Fibroblast of gingiva (primary cell): ENCODE results near the gene DSTYK.
"Not testable (repeated sequence)": the region's sequence is repeated elsewhere in the genome, so short reads cannot be mapped to it uniquely, and the experiment has no call there.

ENCODE experiments used
- DNase-seq: peaks from one replicate; pipeline ENCODE4 v3.0.0-alpha.2; 2011; ENCODE audit warnings: low read depth

DSTYK gene

DNA sequence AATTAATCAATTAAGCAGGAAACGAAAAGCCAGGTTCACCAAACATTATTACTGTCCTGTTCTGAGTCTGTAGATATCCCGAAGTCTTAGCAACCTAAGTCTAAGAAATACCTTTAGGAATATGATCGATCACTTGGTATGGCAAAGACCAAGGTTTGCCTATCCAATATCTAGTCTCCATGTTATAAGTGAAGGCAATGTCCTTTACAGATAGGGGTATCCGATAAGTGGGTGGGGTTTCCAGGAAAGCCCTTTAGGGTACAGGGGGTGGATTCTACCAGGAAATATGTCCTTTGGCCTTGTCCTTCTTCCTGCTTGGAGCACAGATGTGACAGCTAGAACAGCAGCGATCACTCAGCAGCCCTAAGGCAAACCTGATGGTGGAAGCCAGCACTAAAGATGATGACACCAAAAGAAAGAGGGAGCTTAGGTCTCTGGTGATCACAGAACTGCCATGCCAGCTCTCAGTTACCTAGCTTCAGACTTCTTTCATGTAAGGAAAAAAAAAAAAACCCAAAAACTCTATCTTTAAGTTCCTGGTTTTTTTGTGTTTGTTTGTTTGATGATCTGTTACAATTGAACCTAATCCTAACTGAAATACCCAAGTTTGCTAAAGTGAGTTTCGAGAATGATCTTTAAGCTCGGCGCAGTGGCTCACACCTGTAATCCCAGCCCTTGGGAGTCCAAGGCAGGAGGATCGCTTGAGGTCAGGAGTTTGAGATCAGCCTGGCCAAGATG lies 40.8 kb downstream of the DSTYK start:
- DNase-seq = no peak

DNA sequence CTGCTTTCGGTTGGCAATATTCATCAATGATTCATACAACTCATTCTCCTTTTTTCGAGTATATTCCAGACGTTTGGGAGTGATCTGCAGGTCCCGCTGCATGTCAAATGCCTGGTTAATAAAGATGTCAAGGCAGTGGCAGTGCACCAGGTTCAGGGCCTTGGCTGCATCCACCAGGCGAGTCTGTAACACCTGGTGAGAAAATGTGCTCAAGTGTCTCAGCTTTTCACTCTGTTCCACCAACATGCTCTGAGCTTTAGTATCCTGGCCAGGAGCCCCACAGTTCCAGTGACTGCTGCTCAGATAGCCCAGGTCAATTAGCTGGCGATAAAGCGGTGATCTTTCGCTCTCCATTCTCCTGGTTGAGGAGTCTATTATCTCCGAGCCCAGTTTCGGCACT lies 42.3 kb downstream of the DSTYK start:
- DNase-seq = no peak

DNA sequence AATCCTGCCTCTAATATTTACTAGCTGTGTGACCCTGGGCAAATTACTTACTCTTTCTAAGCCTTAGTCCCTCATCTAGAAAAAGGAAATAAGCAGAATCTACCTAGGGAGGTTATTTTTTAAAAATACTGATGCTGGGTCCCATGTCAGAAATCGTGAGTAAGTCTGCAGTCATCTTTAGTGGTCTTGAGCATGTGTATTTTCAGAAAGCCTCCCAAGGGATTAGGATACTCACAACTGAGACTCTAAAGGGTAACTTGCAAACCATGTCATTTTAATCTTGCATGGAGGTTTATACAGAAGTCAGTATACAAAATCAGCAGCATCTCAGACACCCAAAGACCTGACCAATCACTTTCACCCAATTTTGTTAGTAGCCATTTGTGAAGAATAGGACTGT lies 43.2 kb downstream of the DSTYK start:
- no peak for DNase-seq

DNA sequence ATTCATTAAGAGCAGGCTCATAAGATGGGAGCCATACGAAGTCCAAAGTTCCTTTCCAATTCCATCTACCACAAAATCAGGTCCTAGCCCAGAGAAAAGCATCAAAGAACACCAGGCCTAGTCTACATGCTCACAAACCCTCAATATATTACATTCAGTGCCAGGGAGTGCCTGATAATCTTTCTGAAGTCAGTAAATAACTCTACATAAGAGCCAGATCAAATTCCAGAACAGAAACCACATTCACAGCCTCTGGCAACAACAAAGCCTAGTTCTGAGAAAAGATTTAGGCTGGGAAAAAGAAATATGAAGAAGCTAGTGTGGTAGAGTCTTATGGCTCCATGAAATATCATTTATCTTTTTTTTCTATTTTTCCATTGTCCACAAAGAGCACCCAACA lies 49.2 kb downstream of the DSTYK start:
- no peak for DNase-seq

DNA sequence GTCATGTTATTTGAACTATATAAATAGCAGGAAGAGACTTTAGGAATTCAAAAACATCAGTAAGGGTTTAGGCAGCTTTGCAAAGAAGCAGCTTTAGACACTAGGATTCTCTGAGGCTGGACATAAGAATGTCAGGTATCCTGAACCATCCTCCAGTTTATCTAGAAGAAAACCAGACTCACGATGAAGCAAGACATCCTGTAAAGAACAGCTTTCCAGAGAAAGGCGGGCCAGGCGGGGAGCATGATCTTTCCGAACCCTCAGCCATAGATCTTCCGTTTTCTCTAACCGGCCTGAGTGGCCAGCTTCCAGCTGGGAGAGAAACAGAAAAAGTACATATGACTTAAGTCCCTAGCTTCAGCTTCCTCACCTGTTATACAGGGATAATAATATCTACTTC lies 50.4 kb downstream of the DSTYK start:
- DNase-seq = no peak

DNA sequence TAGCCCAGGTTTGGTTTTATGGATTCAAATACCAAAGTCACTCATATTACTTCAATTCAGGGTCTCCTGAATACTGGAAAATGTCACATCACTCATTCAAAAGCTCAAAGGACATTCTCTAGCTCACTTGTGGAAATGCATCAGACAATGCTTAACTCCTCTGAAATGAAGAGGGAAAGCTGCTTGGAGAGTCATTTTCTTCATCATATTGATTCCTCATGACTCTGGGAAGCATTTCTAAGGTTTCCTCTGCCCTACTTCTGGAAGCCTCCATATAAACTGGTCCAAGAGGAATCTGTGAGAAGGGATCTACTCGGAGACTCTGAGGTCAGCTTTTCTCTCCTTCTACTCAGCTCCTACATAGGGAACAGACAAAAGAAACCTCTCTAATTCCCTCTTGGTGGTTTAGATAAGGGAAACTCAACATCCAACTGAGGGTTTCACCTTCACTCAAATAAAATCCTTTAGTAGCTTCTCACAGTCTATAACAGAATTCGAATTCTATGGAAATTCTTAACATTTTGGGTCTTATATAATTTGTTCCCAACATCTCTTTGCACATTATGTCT lies 53.4 kb downstream of the DSTYK start:
- DNase-seq = no peak

DNA sequence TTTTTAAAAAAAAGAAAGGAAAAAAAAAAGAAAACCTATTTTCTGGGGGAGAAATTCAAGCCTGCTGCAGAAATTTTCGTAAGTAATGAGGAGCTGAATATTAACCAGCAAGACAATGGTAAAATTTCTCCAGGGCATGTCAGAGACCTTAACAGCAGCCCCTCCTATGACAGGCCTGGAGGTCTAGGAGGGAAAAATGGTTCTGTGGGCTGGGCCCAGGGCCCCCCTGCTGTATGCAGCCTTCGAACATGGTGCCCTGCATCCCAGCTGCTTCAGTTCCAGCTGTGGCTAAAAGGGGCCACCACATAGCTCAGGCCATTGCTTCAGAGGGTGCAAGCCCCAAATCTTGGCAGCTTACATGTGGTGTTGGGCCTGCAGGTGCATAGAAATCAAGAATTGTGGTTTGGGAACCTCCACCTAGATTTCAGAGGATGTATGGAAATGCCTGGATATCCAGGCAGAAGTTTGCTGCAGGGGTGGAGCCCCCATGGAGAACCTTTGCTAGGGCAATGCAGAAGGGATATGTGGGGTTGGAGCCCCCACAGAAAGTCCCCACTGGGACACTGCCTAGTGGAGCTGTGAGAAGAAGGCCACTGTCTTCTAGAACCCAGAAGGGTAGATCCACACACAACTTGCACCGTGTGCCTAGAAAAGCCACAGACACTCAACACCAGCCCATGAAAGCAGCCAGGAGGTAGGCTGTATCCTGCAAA lies 55.7 kb downstream of the DSTYK start:
- DNase-seq = not testable (repeated sequence)

DNA sequence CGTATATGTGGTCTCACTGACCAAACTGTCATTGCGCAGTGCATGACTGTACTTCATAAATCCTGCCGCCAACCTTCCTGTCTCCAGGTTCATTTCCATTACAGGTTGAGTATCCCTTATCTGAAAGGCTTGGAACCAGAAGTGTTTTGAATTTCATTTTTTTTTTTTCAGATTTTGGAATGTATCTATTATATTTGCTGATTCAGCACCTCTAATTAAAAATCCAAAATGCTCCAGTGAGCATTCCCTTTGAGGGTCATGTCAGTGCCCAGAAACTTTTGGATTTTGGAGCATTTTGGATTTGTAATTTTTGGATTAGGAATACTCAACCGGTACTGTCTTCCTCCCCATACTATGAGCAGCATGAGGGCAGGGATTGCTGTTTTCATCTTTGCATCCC lies 59.0 kb downstream of the DSTYK start:
- DNase-seq = no peak

DNA sequence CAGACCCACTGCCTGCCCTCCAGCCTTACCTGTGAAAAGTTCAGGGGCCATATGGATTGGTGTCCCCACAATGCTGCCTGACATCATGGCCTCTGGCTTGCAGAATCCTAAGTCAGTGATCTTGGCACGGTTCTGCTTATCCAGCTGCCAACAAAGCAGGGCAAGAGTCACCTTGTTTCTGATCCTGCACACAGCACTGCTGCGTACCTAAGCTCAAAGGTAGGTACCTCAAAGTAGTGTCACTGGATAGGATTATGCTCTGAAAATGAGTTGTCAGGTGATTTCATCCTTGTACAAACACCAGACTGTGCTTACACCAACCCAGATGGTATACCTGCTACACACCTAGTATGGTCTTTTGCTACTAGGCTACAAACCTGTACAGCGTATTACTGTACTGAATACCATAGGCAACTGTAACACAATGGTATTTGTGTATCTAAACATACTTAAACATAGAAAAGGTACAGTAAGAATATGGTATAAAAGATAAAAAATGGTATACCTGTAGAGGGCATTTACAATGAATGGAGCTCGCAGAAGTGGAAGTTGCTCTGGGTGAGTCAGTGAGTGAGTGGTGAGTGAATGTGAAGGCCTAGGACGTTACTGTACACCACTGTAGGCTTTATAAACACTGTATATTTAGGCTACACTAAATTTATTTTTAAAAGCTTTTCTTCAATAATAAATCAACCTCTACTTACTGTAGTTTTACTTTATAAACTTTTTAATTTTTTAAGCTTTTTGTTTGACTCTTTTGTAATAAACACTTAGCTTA lies 60.7 kb downstream of the DSTYK start:
- no peak for DNase-seq

DNA sequence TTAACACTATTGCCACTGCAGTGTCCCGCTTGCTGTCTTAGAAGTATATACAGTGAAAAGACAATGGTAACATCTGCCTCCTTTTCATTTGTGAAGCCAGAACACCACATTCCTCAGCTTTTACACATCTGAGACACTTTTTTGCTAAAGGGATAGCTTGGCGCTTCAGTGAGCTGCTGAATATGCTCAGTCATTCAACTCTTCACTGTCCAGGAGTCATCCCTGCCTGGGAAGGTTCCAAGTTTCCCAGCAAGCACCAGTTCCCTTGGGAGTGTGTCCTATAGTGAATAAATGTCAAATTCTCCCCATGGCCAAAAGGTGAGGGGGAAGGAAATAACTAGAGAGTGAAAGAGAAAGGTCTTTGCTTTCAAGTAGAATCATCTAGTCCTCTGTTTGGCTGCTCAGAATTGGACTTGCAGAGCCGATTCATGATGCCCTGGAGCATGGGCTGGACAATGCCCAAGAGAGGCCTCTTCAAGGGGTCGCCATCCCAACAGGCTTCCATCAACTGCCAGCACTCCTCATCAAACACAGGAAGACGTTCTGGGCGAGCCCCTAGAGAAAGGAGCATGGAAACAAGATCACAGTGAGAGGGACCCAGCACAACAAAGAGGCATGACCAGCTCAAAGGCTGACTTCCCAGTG lies 64.2 kb downstream of the DSTYK start:
- peak; percentile 66 for DNase-seq

DNA sequence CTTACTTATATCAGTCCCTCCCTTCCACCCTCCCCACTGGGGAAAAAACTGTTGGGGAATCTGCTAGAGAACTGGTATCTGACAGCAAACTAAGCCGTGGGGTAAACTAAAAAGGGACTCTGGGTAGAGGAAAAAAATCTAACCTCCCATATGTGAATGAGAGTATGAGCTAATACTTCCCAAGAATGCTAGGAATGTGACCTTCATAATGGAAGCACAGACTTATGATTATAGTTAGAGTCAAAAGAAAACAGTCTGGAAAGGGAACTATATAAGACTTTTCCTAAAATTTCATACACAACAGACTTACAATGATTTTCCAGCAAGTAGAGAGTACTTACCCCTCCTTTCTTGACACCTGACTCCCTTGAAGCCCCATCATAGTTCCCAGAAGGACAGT lies 66.8 kb downstream of the DSTYK start:
- peak; percentile 62 for DNase-seq

DNA sequence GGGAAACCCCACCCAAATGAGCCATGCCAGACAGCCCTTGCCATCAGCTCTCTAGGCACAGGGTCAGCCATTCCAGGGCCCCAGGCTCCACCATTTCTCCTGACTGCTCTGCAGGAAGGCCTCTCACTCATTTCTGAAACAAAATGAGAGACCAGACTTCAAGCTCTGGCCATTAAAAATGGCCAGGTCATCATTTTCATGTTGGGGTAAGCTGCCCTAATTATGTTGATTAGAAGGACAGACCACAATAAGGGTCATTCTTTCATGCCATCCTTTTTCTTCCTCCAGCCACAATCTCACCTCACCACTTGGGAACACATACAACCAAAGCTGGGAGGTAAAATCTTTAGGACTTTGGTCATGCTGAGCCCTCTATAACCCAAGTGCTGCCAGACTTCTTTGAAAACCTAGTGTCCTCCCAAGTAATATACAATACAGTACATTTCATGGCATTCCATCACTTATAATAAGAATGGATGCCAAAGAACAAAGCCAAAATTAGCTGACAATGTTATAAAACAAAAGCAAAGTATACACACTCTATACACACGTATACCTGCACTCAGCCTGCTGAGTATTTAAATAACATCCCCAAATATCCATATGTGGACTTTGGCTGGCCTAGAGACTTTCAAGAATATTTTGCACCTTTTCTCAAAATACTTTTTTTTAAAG lies 67.3 kb downstream of the DSTYK start:
- DNase-seq = no peak

DNA sequence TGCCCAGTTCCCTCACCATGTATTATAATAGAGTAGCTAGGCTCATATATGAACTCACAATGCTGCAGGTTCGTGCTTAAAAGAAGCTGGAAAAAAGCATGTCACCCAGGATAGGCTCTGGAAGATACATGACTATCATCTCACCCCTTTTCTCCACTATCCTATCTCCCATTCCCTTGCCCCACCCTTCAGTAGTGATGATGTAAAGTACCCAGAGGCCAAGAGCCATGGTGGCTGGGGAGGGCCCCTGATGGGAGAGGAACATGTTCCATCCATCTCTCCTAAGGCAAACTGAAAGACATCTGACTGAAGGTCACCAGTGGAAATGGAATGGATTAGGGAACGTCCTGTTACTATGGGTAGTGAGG lies 69.4 kb downstream of the DSTYK start:
- DNase-seq = peak; percentile 9

DNA sequence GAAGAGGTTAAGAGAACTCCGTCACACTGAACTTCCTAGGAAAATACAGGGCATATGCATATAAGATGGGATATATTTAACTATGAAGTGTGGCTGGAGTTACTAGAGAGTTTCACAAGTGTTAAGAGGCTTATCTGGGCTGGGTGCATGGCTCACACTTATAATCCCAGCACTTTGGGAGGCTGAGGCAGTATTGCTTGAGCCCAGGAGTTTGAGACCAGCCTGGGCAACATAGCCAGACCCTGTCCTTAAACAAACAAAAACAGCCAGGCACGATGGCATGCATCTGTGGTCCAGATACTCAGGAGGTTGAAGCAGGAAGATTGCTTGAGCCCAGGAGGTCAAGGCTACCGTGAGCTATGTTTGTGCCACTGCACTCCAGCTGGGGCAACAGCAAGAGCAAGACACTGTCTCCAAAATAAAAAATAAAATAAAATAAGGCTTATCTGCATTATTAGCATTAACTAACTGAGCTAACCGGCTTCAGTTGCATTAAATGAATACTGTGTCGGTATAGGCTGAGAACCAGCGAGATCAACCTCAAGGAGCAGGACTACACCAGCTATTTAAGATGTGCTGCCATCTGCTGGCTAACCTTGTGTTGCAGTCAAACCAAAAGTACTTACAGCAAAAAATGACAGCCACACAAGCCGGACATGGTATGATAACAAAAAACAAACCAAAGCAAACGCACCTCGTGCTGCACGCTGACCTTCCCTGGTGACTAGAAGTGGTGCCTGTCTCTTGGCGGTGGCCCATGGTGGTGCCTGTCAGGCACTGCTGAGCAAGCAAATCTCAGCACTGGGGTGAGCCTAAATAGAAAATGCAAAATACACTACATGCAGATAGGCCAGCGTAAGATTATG lies 70.0 kb downstream of the DSTYK start:
- peak; percentile 78 for DNase-seq

DNA sequence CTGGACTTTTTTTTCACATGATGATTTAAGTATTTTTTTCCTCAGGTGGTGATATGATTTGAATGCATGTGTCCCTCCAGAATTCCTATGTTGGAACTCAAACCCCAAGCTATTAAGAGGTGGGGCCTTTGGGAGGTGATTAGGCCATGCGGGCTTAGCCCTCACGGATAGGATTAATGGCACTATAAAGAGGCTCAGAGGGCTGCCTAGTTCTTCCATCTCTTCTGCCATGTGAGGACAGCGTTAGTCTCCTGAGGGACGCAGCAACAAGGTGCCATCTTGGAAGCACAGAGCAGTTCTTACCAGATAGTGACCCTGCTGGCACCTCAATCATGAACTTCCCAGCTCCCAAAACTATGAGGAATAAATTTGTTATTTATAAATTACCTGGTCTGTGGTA lies 71.4 kb downstream of the DSTYK start:
- DNase-seq = no peak

DNA sequence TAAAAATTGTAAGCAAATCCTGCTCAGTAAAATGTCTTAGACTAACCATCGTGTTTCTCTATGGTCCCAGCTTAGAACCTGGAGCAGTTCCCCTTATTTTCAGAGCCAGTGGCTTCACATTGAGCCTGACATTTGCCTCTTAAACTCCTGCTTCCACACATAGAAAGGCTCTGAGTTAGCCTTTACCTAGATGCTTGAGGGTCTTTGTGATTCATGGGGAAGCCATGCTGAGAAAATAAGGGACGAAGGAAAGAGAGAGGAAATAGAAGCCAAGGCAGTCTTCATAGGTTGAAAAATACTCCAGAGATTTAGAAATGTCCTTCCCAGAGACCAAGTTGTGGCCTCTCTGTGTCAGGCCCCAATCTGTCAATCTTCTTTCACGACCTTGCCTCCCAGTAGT lies 73.6 kb downstream of the DSTYK start:
- no peak for DNase-seq

DNA sequence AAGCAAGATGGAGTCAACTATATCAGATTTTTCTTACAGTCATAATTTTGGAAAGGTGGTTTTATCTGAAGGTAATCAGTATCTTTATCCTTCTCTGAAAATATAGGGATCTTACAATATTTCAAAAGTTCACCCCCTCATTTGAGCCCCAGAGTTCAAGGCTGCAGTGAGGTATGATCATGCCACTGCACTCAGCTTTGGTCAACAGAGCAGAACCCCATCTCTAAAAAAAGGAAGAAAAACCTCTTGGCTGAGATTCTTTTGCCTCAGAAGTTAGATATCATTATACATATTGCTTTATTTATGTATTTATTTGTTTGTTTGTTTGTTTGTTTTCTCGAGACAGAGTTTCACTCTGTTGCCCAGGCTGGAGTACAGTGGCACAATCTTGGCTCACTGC lies 78.2 kb downstream of the DSTYK start:
- no peak for DNase-seq

DNA sequence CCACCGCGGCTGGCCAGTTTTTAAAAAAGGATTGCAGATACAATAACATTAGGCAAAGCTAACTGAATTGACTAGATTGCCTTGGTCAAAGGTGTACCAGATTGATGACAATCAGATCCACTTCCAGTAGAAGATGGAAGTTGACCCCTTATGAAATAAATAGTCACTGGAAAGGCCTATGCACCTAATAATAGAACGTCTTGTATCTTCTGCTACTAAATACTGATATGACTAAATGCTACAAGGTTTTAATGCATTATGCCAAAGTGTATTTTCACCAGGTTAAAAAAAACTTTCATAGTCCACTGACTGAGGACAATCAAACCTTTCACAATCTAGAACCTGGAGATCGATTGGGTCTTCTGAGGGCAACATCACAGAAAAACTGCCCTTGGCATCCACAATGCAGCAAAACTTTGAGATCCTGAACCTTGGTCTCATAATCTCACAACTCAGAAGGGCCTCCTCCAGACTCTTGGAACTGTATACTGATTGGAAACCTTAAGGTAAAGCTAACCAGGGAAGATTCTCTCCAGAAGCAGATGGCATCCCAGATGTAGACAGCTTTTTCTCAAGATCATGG lies 82.0 kb downstream of the DSTYK start:
- no peak for DNase-seq

DNA sequence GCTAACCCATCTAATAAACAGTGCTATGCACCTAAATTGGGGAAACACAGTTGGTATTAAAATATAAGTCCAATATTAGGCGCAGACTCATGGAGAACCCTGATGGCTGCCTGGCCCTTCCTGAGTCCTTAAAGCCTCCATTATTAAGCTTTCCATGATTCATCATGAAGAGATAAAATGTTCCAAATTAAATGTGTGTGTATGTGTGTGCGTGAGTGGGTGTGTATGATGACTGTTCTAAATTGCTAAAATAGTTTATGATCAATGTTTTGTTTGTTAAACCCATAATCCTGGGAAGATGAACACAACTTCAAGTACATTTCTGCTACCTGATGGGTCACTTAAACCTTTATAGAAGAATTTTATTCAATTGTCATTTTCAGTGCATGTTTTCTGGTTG lies 83.5 kb downstream of the DSTYK start:
- no peak for DNase-seq

DNA sequence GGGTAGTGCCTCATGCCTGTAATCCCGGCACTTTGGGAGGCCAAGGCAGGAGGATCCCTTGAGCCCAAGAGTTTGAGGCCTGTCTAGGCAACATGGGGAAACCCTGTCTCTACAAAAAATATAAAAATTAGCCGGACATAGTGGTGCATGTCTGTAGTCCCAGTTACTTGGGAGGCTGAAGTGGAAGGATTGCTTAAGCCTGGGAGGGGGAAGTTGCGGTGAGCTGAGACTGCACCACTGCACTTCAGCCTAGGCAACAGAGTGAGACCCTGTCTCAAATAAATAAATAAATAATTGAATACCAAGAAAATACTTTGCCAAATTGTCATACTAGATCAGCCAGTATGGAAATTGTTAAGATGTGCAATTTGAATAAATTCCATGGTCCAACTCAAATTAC lies 83.9 kb downstream of the DSTYK start:
- no peak for DNase-seq
